ENCODE data around the gene FHL1. TPM values are rescaled to one million over a fixed set of nuclear protein-coding genes. Genes with fewer than 3 reads are reported as not detected.

The FHL1 gene
- total and polyA plus RNA-seq, 2 donors (not counting 3 experiments of a cell fraction or from before 2014, with no cell fraction given): 50.6 to 59.4 TPM

- no TSS peak for BruUV-seq (replicated peaks)
- no peaks in the 10 kb centered on the region for H3K9me3 ChIP-seq (replicated peaks; ENCODE audit: control insufficient read depth, insufficient read depth, low read length)
- FAIRE-seq (no peak), DNase-seq (ENCODE audit: low read depth, low spot score) (peak; percentile 43)
- H3K79me2 ChIP-seq (ENCODE audit: control insufficient read depth, insufficient read depth, low read length): no peaks in the 10 kb centered on the region
- H3K9me1 ChIP-seq (replicated peaks; ENCODE audit: control insufficient read depth, extremely low read depth, insufficient read depth, low read length): no peaks in the 10 kb centered on the region
- H2AFZ ChIP-seq (ENCODE audit: low read depth, low read length): no peak overlapping the region
- CTCF ChIA-PET: interaction anchor here (1.0 to 1.5 kb wide), 4 partner anchors 9 to 167 kb away, joined by 3 to 4 read pairs (median 3); no protein-coding TSS in a partner anchor
- H3K27me3 ChIP-seq (ENCODE audit: control insufficient read depth in 2 of 2, insufficient read depth in 2 of 2, low read length in 2 of 2): no peaks in the 10 kb centered on the region
- H3K4me3 ChIP-seq (replicated peaks in 1 of 3; ENCODE audit: insufficient read depth in 1 of 3, low read depth in 1 of 3, low read length in 3 of 3): no peak overlapping the region
- H3K27ac ChIP-seq (ENCODE audit: insufficient read depth, low read depth, low read length): no peak overlapping the region
- intact Hi-C loops (cut with micrococcal nuclease): no loop called here
- POLR2A ChIA-PET: no interaction called here
- dilution Hi-C loops (cut with MboI; ENCODE audit: extremely low pct_ligation_motif_present, low sequenced_read_pairs): no loop called here
- no peak overlapping the region for H3K4me2 ChIP-seq (ENCODE audit: insufficient read depth, low read length)
- no peaks in the 10 kb centered on the region for H3K36me3 ChIP-seq (ENCODE audit: control insufficient read depth in 2 of 2, extremely low read depth in 1 of 2, insufficient read depth in 2 of 2, low read length in 2 of 2)
- TF ChIP-seq MAX (IDR thresholded peaks at IDR 0.05; ENCODE audit: insufficient read depth, insufficient read length) (no peak), FOS (IDR thresholded peaks at IDR 0.05; ENCODE audit: borderline replicate concordance, insufficient read depth, low read length) (no peak), EZH2 (IDR thresholded peaks at IDR 0.05; ENCODE audit: borderline replicate concordance, low read depth, low read length, severe bottlenecking) (no peak), CTCF (IDR thresholded peaks at IDR 0.05; ENCODE audit: extremely low read depth in 1 of 2, insufficient read depth in 1 of 2, low read depth in 1 of 2, low read length in 2 of 2) (no peak), JUN (IDR thresholded peaks at IDR 0.05; ENCODE audit: borderline replicate concordance, insufficient read depth, insufficient read length, low read depth) (no peak), GATA2 (IDR thresholded peaks at IDR 0.05; ENCODE audit: insufficient read depth, insufficient read length, low read depth, low read length) (no peak), MYC (IDR thresholded peaks at IDR 0.05; ENCODE audit: low read depth, low read length) (no peak), POLR2AphosphoS5 (IDR thresholded peaks at IDR 0.05; ENCODE audit: insufficient read depth, low read depth, low read length) (no peak), POLR2A (IDR thresholded peaks at IDR 0.05; ENCODE audit: low read depth, low read length) (no peak)
- H3K4me1 ChIP-seq (ENCODE audit: control insufficient read depth, extremely low read depth, insufficient read depth, low read length): peaks cover 26% of the 10 kb centered on the region
- H3K9ac ChIP-seq (replicated peaks; ENCODE audit: extremely low read depth, insufficient read depth, low read length): no peak overlapping the region
- no peaks in the 10 kb centered on the region for H4K20me1 ChIP-seq (replicated peaks; ENCODE audit: control insufficient read depth, extremely low read depth, insufficient read depth, low read length)
These were observed 47.9 kb downstream of the FHL1 start for GRCh38 chrX:136195247-136195646.
